H9 (cell line): ENCODE measurements around the gene CHTOP. TPM values are rescaled to one million over a fixed set of nuclear protein-coding genes. Genes with fewer than 3 reads are reported as not detected.

ENCODE experiments used
- DNase-seq: peaks from one replicate; pipeline ENCODE4 v3.0.0-alpha.2; 2017
- H2AFZ ChIP-seq: one replicate; pipeline ENCODE4 v1.6.1; 2013; ENCODE audit warnings: mild to moderate bottlenecking, low read length, control low read depth, moderate library complexity
- H2AK5ac ChIP-seq: 2 replicates; pipeline ENCODE4 v1.6.1; 2013; ENCODE audit warnings: low read length, control low read depth, mixed read lengths; ENCODE audit not compliant: insufficient read length
- H2BK120ac ChIP-seq: one replicate; pipeline ENCODE4 v1.6.1; 2013; ENCODE audit warnings: low read depth, mild to moderate bottlenecking, low read length, control low read depth, inconsistent platforms; ENCODE audit not compliant: poor library complexity, severe bottlenecking
- H2BK12ac ChIP-seq: 2 replicates; pipeline ENCODE4 v1.6.1; 2013; ENCODE audit warnings: low read length, control low read depth, mixed read lengths, low read depth; ENCODE audit not compliant: insufficient read length
- H2BK15ac ChIP-seq: 2 replicates; pipeline ENCODE4 v1.6.1; 2013; ENCODE audit warnings: low read depth, low read length, control low read depth
- H2BK20ac ChIP-seq: one replicate; pipeline ENCODE4 v1.6.1; 2013; ENCODE audit warnings: low read depth, mild to moderate bottlenecking, low read length, control low read depth, inconsistent platforms; ENCODE audit not compliant: poor library complexity, severe bottlenecking
- H2BK5ac ChIP-seq: 2 replicates; pipeline ENCODE4 v1.6.1; 2013; ENCODE audit warnings: low read length, control low read depth, mixed read lengths; ENCODE audit not compliant: insufficient read length
- H3K14ac ChIP-seq: 2 replicates; pipeline ENCODE4 v1.6.1; 2013; ENCODE audit warnings: low read length, control low read depth; ENCODE audit not compliant: insufficient read depth
- H3K18ac ChIP-seq: 2 replicates; pipeline ENCODE4 v1.6.1; 2013; ENCODE audit warnings: low read depth, mild to moderate bottlenecking, mixed read lengths, low read length, control low read depth; ENCODE audit not compliant: insufficient read length
- H3K23ac ChIP-seq: 2 replicates; pipeline ENCODE4 v1.6.1; 2013; ENCODE audit warnings: low read length, control low read depth, mixed read lengths, low read depth; ENCODE audit not compliant: insufficient read length
- H3K23me2 ChIP-seq: 2 replicates; pipeline ENCODE4 v1.6.1; 2013; ENCODE audit warnings: low read depth, mild to moderate bottlenecking, mixed read lengths, low read length, control low read depth; ENCODE audit not compliant: insufficient read length, poor library complexity, severe bottlenecking
- H3K27ac ChIP-seq: 2 replicates; pipeline ENCODE4 v1.5.1; 2013; ENCODE audit warnings: low read length, control low read depth, mixed read lengths, low read depth; ENCODE audit not compliant: insufficient read length
- H3K27me3 ChIP-seq: 2 replicates; pipeline ENCODE4 v1.6.1; 2013; ENCODE audit warnings: low read length, control low read depth, inconsistent platforms; ENCODE audit not compliant: insufficient read depth
- H3K4ac ChIP-seq: 2 replicates; pipeline ENCODE4 v1.6.1; 2013; ENCODE audit warnings: low read depth, mild to moderate bottlenecking, control low read depth, inconsistent platforms, low read length, moderate library complexity
- H3K4me1 ChIP-seq: 2 replicates; pipeline ENCODE4 v1.6.1; 2013; ENCODE audit warnings: low read length, control low read depth, inconsistent platforms; ENCODE audit not compliant: insufficient read depth
- H3K4me2 ChIP-seq: 2 replicates; pipeline ENCODE4 v1.6.1; 2013; ENCODE audit warnings: low read length, control low read depth, mixed read lengths; ENCODE audit not compliant: insufficient read length, insufficient read depth
- H3K56ac ChIP-seq: 2 replicates; pipeline ENCODE4 v1.6.1; 2013; ENCODE audit warnings: low read depth, mild to moderate bottlenecking, mixed read lengths, low read length, control low read depth; ENCODE audit not compliant: insufficient read length
- H3K79me1 ChIP-seq: 2 replicates; pipeline ENCODE4 v1.6.1; 2013; ENCODE audit warnings: low read depth, mild to moderate bottlenecking, moderate library complexity, low read length, control low read depth, inconsistent platforms; ENCODE audit not compliant: insufficient read depth, poor library complexity, severe bottlenecking
- H3K79me2 ChIP-seq: 2 replicates; pipeline ENCODE4 v1.6.1; 2013; ENCODE audit warnings: low read length, control low read depth, inconsistent platforms; ENCODE audit not compliant: insufficient read depth
- H3K9ac ChIP-seq: 2 replicates; pipeline ENCODE4 v1.6.1; 2013; ENCODE audit warnings: low read length, control low read depth, mixed read lengths; ENCODE audit not compliant: insufficient read length; ENCODE audit errors: extremely low read depth
- H3K9me3 ChIP-seq: one replicate; pipeline ENCODE4 v1.6.1; 2013; ENCODE audit warnings: low read depth, low read length, inconsistent platforms; ENCODE audit not compliant: control insufficient read depth
- H3T11ph ChIP-seq: one replicate; pipeline ENCODE4 v1.6.1; 2013; ENCODE audit warnings: mild to moderate bottlenecking, low read length, control low read depth, inconsistent platforms
- H4K20me1 ChIP-seq: one replicate; pipeline ENCODE4 v1.6.1; 2013; ENCODE audit not compliant: control insufficient read depth, insufficient read length, insufficient read depth
- H4K5ac ChIP-seq: 2 replicates; pipeline ENCODE4 v1.6.1; 2013; ENCODE audit warnings: low read depth, mild to moderate bottlenecking, mixed read lengths, low read length, control low read depth; ENCODE audit not compliant: insufficient read length
- H4K8ac ChIP-seq: replicated peaks from 2 replicates; pipeline ENCODE4 v1.6.1; 2013; ENCODE audit warnings: low read length, control low read depth, mixed read lengths, low read depth; ENCODE audit not compliant: insufficient read length
- H4K91ac ChIP-seq: 2 replicates; pipeline ENCODE4 v1.6.1; 2013; ENCODE audit warnings: low read depth, mild to moderate bottlenecking, moderate library complexity, mixed read lengths, low read length, control low read depth; ENCODE audit not compliant: insufficient read length
- H3K27ac Mint-ChIP-seq, 3 experiments: 2 replicates in 2 of 3; 3 replicates in 1 of 3; pipeline ENCODE4 v1.8.0; 2020 to 2021; ENCODE audit warnings: mixed read lengths in 3 of 3, mild to moderate bottlenecking in 1 of 3, moderate library complexity in 1 of 3
- H3K27me3 Mint-ChIP-seq: 2 replicates; pipeline ENCODE4 v1.8.0; 2021; ENCODE audit warnings: low read depth, mild to moderate bottlenecking, moderate library complexity, mixed read lengths
- H3K36me3 Mint-ChIP-seq, 3 experiments: 2 replicates in 2 of 3; 3 replicates in 1 of 3; pipeline ENCODE4 v1.8.0; 2020 to 2021; ENCODE audit warnings: low read depth in 3 of 3, mixed read lengths in 3 of 3; ENCODE audit not compliant: insufficient read depth in 1 of 3
- H3K4me1 Mint-ChIP-seq, 2 experiments: 2 replicates each; pipeline ENCODE4 v1.8.0; 2020; ENCODE audit warnings: mixed read lengths in 2 of 2
- H3K4me3 Mint-ChIP-seq, 2 experiments: 2 replicates in 1 of 2; 3 replicates in 1 of 2; pipeline ENCODE4 v1.8.0; 2020 to 2021; ENCODE audit warnings: mild to moderate bottlenecking in 2 of 2, mixed read lengths in 2 of 2, moderate library complexity in 1 of 2
- H3K9me3 Mint-ChIP-seq, 2 experiments: 2 replicates in 1 of 2; 3 replicates in 1 of 2; pipeline ENCODE4 v1.8.0; 2020; ENCODE audit warnings: mild to moderate bottlenecking in 2 of 2, mixed read lengths in 2 of 2, moderate library complexity in 1 of 2
- CTCF ChIP-seq: fragments of 200-600 bp; sonication (generic); conservative IDR thresholded peaks from 3 replicates; pipeline ENCODE4 v1.8.0; 2021; ENCODE audit warnings: antibody characterized with exemption, mild to moderate bottlenecking
- WGBS: extraction: QIAGEN DNeasy Blood & Tissue Kit; methylation state at CpG from one replicate; pipeline ENCODE4 v1.1.7; 2013; ENCODE audit warnings: missing lambda C conversion rate, low lambda C conversion rate, mixed read lengths; ENCODE audit not compliant: insufficient read length; ENCODE audit errors: extremely low coverage; 5-methylcytosine and 5-hydroxymethylcytosine counted together
- total RNA-seq: library from RNA; stranded (reverse); gene quantifications from 2 replicates; pipeline ENCODE4 v1.2.1, GENCODE V29; 2021

CHTOP gene
- total RNA-seq, 1 experiment from 2014 or later, result 126 TPM

DNA sequence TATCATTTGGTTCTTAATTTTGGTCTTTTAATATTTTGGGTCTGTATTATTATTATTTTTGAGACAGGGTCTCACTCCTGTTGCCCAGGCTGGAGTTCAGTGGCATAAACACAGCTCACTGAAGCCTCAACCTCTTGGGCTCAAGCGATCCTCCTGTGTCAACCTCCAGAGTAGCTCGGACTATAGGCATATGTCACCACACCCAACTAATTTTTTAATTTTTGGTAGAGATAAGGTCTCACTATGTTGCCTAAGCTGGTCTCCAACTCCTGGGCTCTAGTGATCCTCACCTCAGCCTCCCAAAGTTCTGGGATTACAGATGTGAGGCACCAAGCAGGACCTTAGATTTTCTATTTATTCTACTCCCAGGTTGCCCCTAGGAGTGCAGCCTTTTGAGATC is 39.6 kb downstream of the CHTOP start:
- Histone ChIP-seq H4K5ac (no peak overlapping the region), H3T11ph (no peak overlapping the region), H2BK5ac (no peak overlapping the region), H2BK120ac (no peak overlapping the region), H3K9ac (no peak overlapping the region), H2AK5ac (no peak overlapping the region), H3K14ac (no peak overlapping the region), H3K18ac (no peak overlapping the region), H3K56ac (no peak overlapping the region), H3K4me2 (no peak overlapping the region), H3K27me3 (no peaks in the 10 kb centered on the region; the same call in 1 of the 2 replicates), H3K4ac (no peak overlapping the region), H3K79me2 (peaks cover 15% of the 10 kb centered on the region), H4K20me1 (no peaks in the 10 kb centered on the region), H3K27ac (no peak overlapping the region), H4K8ac (no peak overlapping the region), H3K23ac (no peak overlapping the region), H3K23me2 (peaks cover 19% of the 10 kb centered on the region), H2BK12ac (no peak overlapping the region), H3K79me1 (peaks cover 13% of the 10 kb centered on the region), H3K4me1 (no peaks in the 10 kb centered on the region), H2BK20ac (no peak overlapping the region), H4K91ac (no peak overlapping the region), H3K9me3 (no peaks in the 10 kb centered on the region), H2AFZ (no peak overlapping the region), H2BK15ac (no peak overlapping the region)
- H3K27ac Mint-ChIP-seq, result no peak overlapping the region
- WGBS, result no CpG with 5 or more reads among the region's 2 CpGs
- no peak overlapping the region for H3K4me3 Mint-ChIP-seq
- TF ChIP-seq CTCF, result no peak
- no peak for DNase-seq
- H3K27me3 Mint-ChIP-seq, result peaks cover 10% of the 10 kb centered on the region
- H3K9me3 Mint-ChIP-seq, result no peaks in the 10 kb centered on the region
- peaks cover 15 to 22% of the 10 kb centered on the region in 2 experiments for H3K4me1 Mint-ChIP-seq
- peaks cover 0 to 18% (median 18%) of the 10 kb centered on the region in 3 experiments; a peak in 4 of 7 replicates for H3K36me3 Mint-ChIP-seq
